GM21825 (cell line): Measurements from ENCODE around the gene LMF2.
A peak's percentile ranks its signal among the peaks of the same experiment; 100 is the strongest.
"Not testable (repeated sequence)": the region's sequence is repeated elsewhere in the genome, so short reads cannot be mapped to it uniquely, and the experiment has no call there.

ENCODE experiments used
- ATAC-seq: cut with Tn5 transposase; IDR thresholded peaks from one replicate; pipeline ENCODE4 v1.9.1; 2021; ENCODE audit warnings: mild to moderate bottlenecking, moderate library complexity; ENCODE audit not compliant: unreplicated experiment

The LMF2 gene

GRCh38 chr22:50533856-50534711 is 26.6 kb upstream of the LMF2 start:
- not testable (repeated sequence) for ATAC-seq

- no peak for ATAC-seq
These were observed 25.6 kb upstream of the LMF2 start for GRCh38 chr22:50532824-50533796.

- no peak for ATAC-seq
These were observed 24.6 kb upstream of the LMF2 start for GRCh38 chr22:50531962-50532674.

- ATAC-seq, result no peak
These were observed 24.1 kb upstream of the LMF2 start for GRCh38 chr22:50531546-50531961.

- peak; percentile 18 for ATAC-seq
These were observed 23.5 kb upstream of the LMF2 start for GRCh38 chr22:50530877-50531545.

GRCh38 chr22:50530580-50530876 is 23.0 kb upstream of the LMF2 start:
- ATAC-seq, result no peak

GRCh38 chr22:50529897-50530579 is 22.5 kb upstream of the LMF2 start, which contains the start of gene TYMP:
Gene TYMP (minus strand): TSS chr22:50530012. CDS start chr22:50529709, 303 bp downstream.
- no peak for ATAC-seq

GRCh38 chr22:50529416-50529896 is 22.0 kb upstream of the LMF2 start:
- no peak for ATAC-seq

- no peak for ATAC-seq
These were observed 21.3 kb upstream of the LMF2 start for GRCh38 chr22:50528682-50529415.

GRCh38 chr22:50527921-50528681 is 20.6 kb upstream of the LMF2 start:
- ATAC-seq, result no peak

- no peak for ATAC-seq
These were observed 19.6 kb upstream of the LMF2 start for GRCh38 chr22:50526834-50527801.

- ATAC-seq, result peak; percentile 27
These were observed 18.8 kb upstream of the LMF2 start for GRCh38 chr22:50526108-50526833.

- peak; percentile 10 for ATAC-seq
These were observed 18.3 kb upstream of the LMF2 start for GRCh38 chr22:50525858-50526107.

GRCh38 chr22:50525104-50525857 is 17.8 kb upstream of the LMF2 start, which contains the start of gene SCO2:
Gene SCO2 (minus strand): TSS chr22:50525598. CDS start chr22:50524411, 1,187 bp downstream.
- ATAC-seq, result peak; percentile 34

- ATAC-seq, result no peak
These were observed 17.2 kb upstream of the LMF2 start for GRCh38 chr22:50524676-50525103.
